GM12878 (cell line): ENCODE measurements around the gene COL18A1. TPM values are rescaled to one million over a fixed set of nuclear protein-coding genes. Genes with fewer than 3 reads are reported as not detected.

Experiments used
- ATAC-seq: fragments of 200-7000 bp; cut with Tn5 transposase; 3 replicates; pipeline ENCODE4 v1.9.1; 2020; ENCODE audit warnings: mild to moderate bottlenecking, moderate library complexity
- BruUV-seq: library from RNA; stranded (reverse); fragments of 400-500 nt; replicated peaks from 2 replicates; lab custom pipeline; 2021; lab: Mats Ljungman, UMichigan
- CTCF ChIA-PET: fragments of 300-600 bp; sonication (Branson Sonifier 250); formaldehyde crosslinking; extraction: SDS; loops from one replicate; lab custom pipeline; 2021; ENCODE audit warnings: inconsistent platforms; lab: Yijun Ruan, JAX
- POLR2A ChIA-PET: fragments of 350-600 bp; formaldehyde crosslinking; extraction: SDS; loops from one replicate; lab custom pipeline; 2021; ENCODE audit warnings: inconsistent platforms; lab: Charles Lee
- RAD21 ChIA-PET: fragments of 300-600 bp; sonication (Branson Sonifier 250); formaldehyde crosslinking; loops from one replicate; lab custom pipeline; 2023; ENCODE audit warnings: antibody characterized with exemption; ENCODE audit not compliant: unreplicated experiment; lab: Charles Lee
- SMC1A ChIA-PET: fragments of 300-600 bp; sonication (Branson Sonifier 250); formaldehyde crosslinking; loops from one replicate; lab custom pipeline; 2023; ENCODE audit not compliant: unreplicated experiment, uncharacterized antibody; lab: Charles Lee
- DNase-seq: peaks from one replicate; pipeline ENCODE4 v3.0.0-alpha.2; 2011; ENCODE audit warnings: low read depth, low spot score
- FAIRE-seq: peaks from 3 replicates; lab custom pipeline; 2011; peaks lifted over from hg19 to GRCh38; lab: Jason Lieb, UNC
- H2AFZ ChIP-seq: 2 replicates; pipeline ENCODE4 v1.6.0; 2011; ENCODE audit warnings: low read depth, low read length, control low read depth; ENCODE audit not compliant: control insufficient read depth
- H3K27ac ChIP-seq: 2 replicates; pipeline ENCODE4 v1.5.1; 2011; ENCODE audit warnings: control low read depth; ENCODE audit not compliant: control insufficient read depth, insufficient read depth
- H3K27me3 ChIP-seq, 2 experiments: replicated peaks in 1 of 2; 2 replicates each; pipeline versions ENCODE4 v1.6.0 to v1.6.1; 2011; ENCODE audit warnings: low read length in 1 of 2; ENCODE audit not compliant: control insufficient read depth in 2 of 2, insufficient read depth in 2 of 2
- H3K36me3 ChIP-seq, 2 experiments: 2 replicates each; pipeline ENCODE4 v1.5.1; 2011; ENCODE audit warnings: low read length in 1 of 2; ENCODE audit not compliant: control insufficient read depth in 2 of 2, insufficient read depth in 2 of 2
- H3K4me1 ChIP-seq: 2 replicates; pipeline ENCODE4 v1.6.1; 2011; ENCODE audit warnings: mild to moderate bottlenecking, low read length, moderate library complexity, mixed read lengths; ENCODE audit not compliant: control insufficient read depth, insufficient read depth
- H3K4me2 ChIP-seq: 2 replicates; pipeline ENCODE4 v1.6.0; 2011; ENCODE audit warnings: control low read depth; ENCODE audit not compliant: control insufficient read depth, insufficient read depth
- H3K4me3 ChIP-seq: fragments of 200-600 bp; sonication (generic); 2 replicates; pipeline ENCODE4 v1.5.1; 2016
- H3K79me2 ChIP-seq: 2 replicates; pipeline ENCODE4 v1.6.0; 2011; ENCODE audit warnings: low read length; ENCODE audit not compliant: control insufficient read depth, insufficient read depth
- H3K9ac ChIP-seq: 2 replicates; pipeline ENCODE4 v1.8.0; 2011; ENCODE audit warnings: low read length, control low read depth, mixed read lengths; ENCODE audit not compliant: control insufficient read depth, insufficient read depth
- H3K9me3 ChIP-seq: replicated peaks from 3 replicates; pipeline ENCODE4 v1.5.1; 2011; ENCODE audit warnings: mild to moderate bottlenecking, low read length; ENCODE audit not compliant: control insufficient read depth, insufficient read depth
- H4K20me1 ChIP-seq: 2 replicates; pipeline ENCODE4 v1.6.0; 2011; ENCODE audit not compliant: control insufficient read depth, insufficient read depth
- ATF7 ChIP-seq: fragments of 450-650 bp; IDR thresholded peaks from 2 replicates; pipeline ENCODE4 v1.6.1; 2016; ENCODE audit warnings: low read depth, mild to moderate bottlenecking
- BMI1 ChIP-seq: fragments of 450-650 bp; IDR thresholded peaks from 2 replicates; pipeline ENCODE4 v1.6.1; 2016; ENCODE audit warnings: mild to moderate bottlenecking, moderate library complexity, borderline replicate concordance
- CBX3 ChIP-seq: fragments of 200-600 bp; sonication (generic); IDR thresholded peaks from 2 replicates; pipeline ENCODE4 v1.6.1; 2016; ENCODE audit warnings: low read depth, borderline replicate concordance
- FOS ChIP-seq: IDR thresholded peaks from 3 replicates; pipeline ENCODE4 v1.6.1; 2011; ENCODE audit warnings: borderline replicate concordance; ENCODE audit not compliant: insufficient read length; ENCODE audit errors: extremely low read depth
- FOXM1 ChIP-seq: IDR thresholded peaks from 2 replicates; pipeline ENCODE4 v1.6.1; 2012; ENCODE audit warnings: low read depth, mild to moderate bottlenecking, inconsistent platforms, low read length, moderate library complexity
- NR2C2 ChIP-seq: IDR thresholded peaks from 2 replicates; pipeline ENCODE4 v1.6.1; 2011; ENCODE audit warnings: borderline replicate concordance, low read depth; ENCODE audit not compliant: control insufficient read depth, insufficient read length
- RFX5 ChIP-seq: IDR thresholded peaks from 2 replicates; pipeline ENCODE4 v1.6.1; 2011; ENCODE audit warnings: low read depth, low read length, improper control_type of control experiment
- SMAD5 ChIP-seq: IDR thresholded peaks from 2 replicates; pipeline ENCODE4 v1.6.1; 2016; ENCODE audit warnings: antibody characterized with exemption, low read depth
- SREBF1 ChIP-seq: IDR thresholded peaks from 2 replicates; pipeline ENCODE4 v1.6.1; 2012; ENCODE audit warnings: mild to moderate bottlenecking, low read length
- WGBS: methylation state at CpG from one replicate; pipeline ENCODE4 v1.1.6; 2016; ENCODE audit warnings: low lambda C conversion rate; ENCODE audit not compliant: insufficient replicate concordance, insufficient coverage; ENCODE audit errors: missing lambda C conversion rate; 5-methylcytosine and 5-hydroxymethylcytosine counted together
- in situ Hi-C: fragments of 300-500 bp; cut with MboI; formaldehyde crosslinking; loops from 9 replicates; pipeline ENCODE4 v1.14.3; 2018; ENCODE audit warnings: mixed read lengths
- intact Hi-C: fragments of 100-400 bp; cut with micrococcal nuclease; formaldehyde crosslinking; loops from one replicate; pipeline ENCODE4 v1.14.2; 2022; ENCODE audit not compliant: unreplicated experiment
- polyA plus RNA-seq, 11 experiments: library from polyadenylated mRNA; depleted of rRNA in 4 of 11; unstranded in 6 of 11; stranded (reverse) in 5 of 11; fragments of >200 nt; fragmentation: Nextera tagmentation in 4 of 11; fragmentation: Illumina TruSeq in 1 of 11; extraction: Ambion mirVana in 4 of 11; extraction: Trizol in 1 of 11; gene quantifications; 1 replicate in 1 of 11; 2 replicates in 10 of 11; pipeline versions ENCODE4 v1.2.1 to v1.2.3, GENCODE V29; 2011 to 2016; ENCODE audit warnings: inconsistent platforms in 2 of 11, missing spikeins in 2 of 11, low read depth in 1 of 11
- total RNA-seq, 4 experiments: library from RNA; depleted of rRNA in 3 of 4; stranded (reverse); fragments of >200 nt in 3 of 4; fragmentation: Illumina TruSeq in 1 of 4; extraction: Trizol in 1 of 4; gene quantifications; 2 replicates each; pipeline versions ENCODE4 v1.2.1 to v1.2.3, GENCODE V29; 2013 to 2021
- TF ChIP-seq, protein P1 (sequence below): fragments of 450-650 bp; formaldehyde crosslinking; IDR thresholded peaks from 2 replicates; pipeline ENCODE4 v1.4.0; 2022; ENCODE audit warnings: mild to moderate bottlenecking, moderate library complexity

Gene COL18A1
- total and polyA plus RNA-seq, 10 of the 15 experiments (the other 5 are each of a cell fraction or from before 2014, with no cell fraction given), result under 0.01 to 0.49 (median 0.09) TPM; not detected in 3

DNA sequence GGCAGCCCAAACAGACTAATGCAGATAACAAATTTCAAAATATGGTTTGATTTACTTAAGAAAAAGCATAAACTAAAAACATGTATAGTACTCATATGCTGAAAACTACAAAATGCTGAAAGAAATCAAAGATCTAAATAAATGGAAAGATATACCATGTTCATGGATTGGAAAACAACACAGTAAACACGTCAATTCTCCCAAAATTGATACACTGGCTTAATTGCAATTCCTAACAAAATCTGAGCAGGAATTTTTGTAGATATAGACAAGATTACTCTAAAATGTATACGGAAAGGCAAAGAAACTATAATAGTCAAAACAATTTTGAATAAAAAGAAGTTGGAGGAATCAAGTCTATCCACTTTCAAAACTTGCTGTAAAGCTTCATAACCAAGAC, 116.3 kb downstream of the COL18A1 start (continued):
- no peak for TF ChIP-seq NR2C2
- TF ChIP-seq FOS, result no peak
- TF ChIP-seq FOXM1, result no peak
- TF ChIP-seq RFX5, result no peak

DNA sequence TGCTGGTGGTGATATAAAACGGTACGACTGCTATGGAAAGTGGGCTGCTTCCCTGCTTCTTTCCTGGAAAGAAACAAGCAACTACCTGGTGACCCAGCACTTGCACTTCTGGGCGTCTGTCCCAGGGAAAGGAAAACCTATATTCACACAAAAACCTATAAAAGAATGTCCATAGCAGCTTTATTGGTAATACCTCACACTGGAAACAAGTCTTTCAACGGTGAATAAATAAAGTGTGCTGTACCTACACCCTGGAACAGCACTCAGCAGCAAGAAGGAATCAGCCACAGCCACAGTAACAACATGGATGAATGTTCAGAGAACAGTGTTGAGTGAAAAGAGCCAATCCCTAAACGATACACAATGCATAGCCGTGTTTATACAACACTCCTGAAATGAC, 117.4 kb downstream of the COL18A1 start:
- DNase-seq (no peak), ATAC-seq (no peak), FAIRE-seq (no peak)
- no peak overlapping the region for H3K9ac ChIP-seq
- no TSS peak for BruUV-seq
- intact Hi-C loops (no loop called here), in situ Hi-C loops (no loop called here)
- RAD21 ChIA-PET, result no interaction called here
- no peak overlapping the region for H3K4me3 ChIP-seq
- CTCF ChIA-PET, result no interaction called here
- H2AFZ ChIP-seq, result no peak overlapping the region
- H3K9me3 ChIP-seq, result peaks cover 22% of the 10 kb centered on the region
- no peak overlapping the region for H3K27ac ChIP-seq
- H3K79me2 ChIP-seq, result no peaks in the 10 kb centered on the region; the same call in 1 of the 2 replicates
- no peaks in the 10 kb centered on the region for H4K20me1 ChIP-seq
- SMC1A ChIA-PET, result no interaction called here
- no peak overlapping the region for H3K4me2 ChIP-seq
- WGBS, result 92% methylated on average over 6 of the region's 6 CpGs
- TF ChIP-seq SREBF1 (no peak), CBX3 (no peak), BMI1 (no peak), SMAD5 (no peak), ATF7 (no peak)
- TF ChIP-seq, protein P1, sequence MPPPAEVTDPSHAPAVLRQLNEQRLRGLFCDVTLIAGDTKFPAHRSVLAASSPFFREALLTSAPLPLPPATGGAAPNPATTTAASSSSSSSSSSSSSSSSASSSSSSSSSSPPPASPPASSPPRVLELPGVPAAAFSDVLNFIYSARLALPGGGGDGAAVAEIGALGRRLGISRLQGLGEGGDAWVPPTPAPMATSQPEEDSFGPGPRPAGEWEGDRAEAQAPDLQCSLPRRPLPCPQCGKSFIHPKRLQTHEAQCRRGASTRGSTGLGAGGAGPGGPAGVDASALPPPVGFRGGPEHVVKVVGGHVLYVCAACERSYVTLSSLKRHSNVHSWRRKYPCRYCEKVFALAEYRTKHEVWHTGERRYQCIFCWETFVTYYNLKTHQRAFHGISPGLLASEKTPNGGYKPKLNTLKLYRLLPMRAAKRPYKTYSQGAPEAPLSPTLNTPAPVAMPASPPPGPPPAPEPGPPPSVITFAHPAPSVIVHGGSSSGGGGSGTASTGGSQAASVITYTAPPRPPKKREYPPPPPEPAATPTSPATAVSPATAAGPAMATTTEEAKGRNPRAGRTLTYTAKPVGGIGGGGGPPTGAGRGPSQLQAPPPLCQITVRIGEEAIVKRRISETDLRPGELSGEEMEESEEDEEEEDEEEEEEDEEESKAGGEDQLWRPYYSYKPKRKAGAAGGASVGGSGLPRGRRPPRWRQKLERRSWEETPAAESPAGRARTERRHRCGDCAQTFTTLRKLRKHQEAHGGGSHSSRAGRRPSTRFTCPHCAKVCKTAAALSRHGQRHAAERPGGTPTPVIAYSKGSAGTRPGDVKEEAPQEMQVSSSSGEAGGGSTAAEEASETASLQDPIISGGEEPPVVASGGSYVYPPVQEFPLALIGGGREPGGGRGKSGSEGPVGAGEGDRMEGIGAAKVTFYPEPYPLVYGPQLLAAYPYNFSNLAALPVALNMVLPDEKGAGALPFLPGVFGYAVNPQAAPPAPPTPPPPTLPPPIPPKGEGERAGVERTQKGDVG (CRISPR knock-in tag), result no peak
- H3K27me3 ChIP-seq, result no peaks in the 10 kb centered on the region
- H3K36me3 ChIP-seq, result peaks cover 11% of the 10 kb centered on the region in 2 experiments; a peak in 3 of 4 replicates
- POLR2A ChIA-PET, result no interaction called here
- no peaks in the 10 kb centered on the region for H3K4me1 ChIP-seq
